H1 (cell line): ENCODE measurements around the gene ZNF770. TPM values are rescaled to one million over a fixed set of nuclear protein-coding genes. Genes with fewer than 3 reads are reported as not detected.

Experiments
- CTCF ChIA-PET: fragments of 300-600 bp; sonication (Branson Sonifier 250); formaldehyde crosslinking; loops from one replicate; lab custom pipeline; 2021; ENCODE audit not compliant: partially characterized antibody; lab: Charles Lee
- POLR2A ChIA-PET: fragments of 300-600 bp; sonication (Branson Sonifier 250); formaldehyde crosslinking; loops from one replicate; lab custom pipeline; 2021; ENCODE audit warnings: inconsistent platforms; ENCODE audit not compliant: partially characterized antibody; lab: Charles Lee
- DNase-seq, 2 experiments: peaks; one replicate each; pipeline versions ENCODE4 v3.0.0 to v3.0.0-alpha.2; 2010 to 2022; ENCODE audit warnings: low spot score in 2 of 2, low read depth in 1 of 2, mixed read lengths in 1 of 2
- FAIRE-seq: peaks from 2 replicates; lab custom pipeline; 2011; peaks lifted over from hg19 to GRCh38; lab: Jason Lieb, UNC
- H2AFZ ChIP-seq: 2 replicates; pipeline ENCODE4 v1.8.1; 2012; ENCODE audit warnings: low read length, inconsistent platforms
- H2AK5ac ChIP-seq: 2 replicates; pipeline ENCODE4 v1.6.1; 2013; ENCODE audit warnings: low read depth, low read length
- H2BK120ac ChIP-seq: replicated peaks from 2 replicates; pipeline ENCODE3; 2013; ENCODE audit warnings: low read depth, low read length, inconsistent platforms
- H2BK12ac ChIP-seq: 2 replicates; pipeline ENCODE4 v1.6.1; 2013; ENCODE audit warnings: low read depth, low read length
- H2BK15ac ChIP-seq: 2 replicates; pipeline ENCODE4 v1.6.1; 2013; ENCODE audit warnings: low read length
- H2BK20ac ChIP-seq: 2 replicates; pipeline ENCODE4 v1.6.1; 2013; ENCODE audit warnings: low read length
- H2BK5ac ChIP-seq: 2 replicates; pipeline ENCODE4 v1.6.1; 2013; ENCODE audit warnings: low read depth, low read length
- H3K14ac ChIP-seq: 2 replicates; pipeline ENCODE4 v1.6.1; 2013; ENCODE audit warnings: inconsistent platforms; ENCODE audit not compliant: insufficient read length
- H3K18ac ChIP-seq: 2 replicates; pipeline ENCODE4 v1.6.1; 2013; ENCODE audit warnings: low read length; ENCODE audit errors: extremely low read depth
- H3K23ac ChIP-seq: 2 replicates; pipeline ENCODE4 v1.6.1; 2013; ENCODE audit warnings: inconsistent platforms; ENCODE audit not compliant: insufficient read length
- H3K23me2 ChIP-seq: 2 replicates; pipeline ENCODE4 v1.6.1; 2013; ENCODE audit warnings: low read depth, low read length
- H3K27ac ChIP-seq: 2 replicates; pipeline ENCODE4 v1.6.1; 2011; ENCODE audit warnings: low read depth, low read length, inconsistent platforms
- H3K27me3 ChIP-seq, 4 experiments: replicated peaks in 1 of 4; 1 replicate in 1 of 4; 2 replicates in 3 of 4; pipeline versions ENCODE4 v1.6.1 to v1.8.1; 2011 to 2013; ENCODE audit warnings: low read length in 3 of 4, mild to moderate bottlenecking in 3 of 4, inconsistent platforms in 2 of 4, mixed read lengths in 2 of 4, moderate library complexity in 1 of 4; ENCODE audit not compliant: control insufficient read depth in 3 of 4, insufficient read depth in 3 of 4; ENCODE audit errors: extremely low read depth in 1 of 4
- H3K36me3 ChIP-seq, 4 experiments: 2 replicates each; pipeline versions ENCODE4 v1.6.1 to v1.8.1; 2011 to 2013; ENCODE audit warnings: mild to moderate bottlenecking in 4 of 4, low read length in 3 of 4, moderate library complexity in 2 of 4, control low read depth in 1 of 4, inconsistent platforms in 1 of 4; ENCODE audit not compliant: insufficient read depth in 4 of 4, control insufficient read depth in 2 of 4
- H3K4ac ChIP-seq: replicated peaks from 2 replicates; pipeline ENCODE3; 2013; ENCODE audit warnings: low read length, low read depth, mixed read lengths, inconsistent platforms; ENCODE audit not compliant: insufficient read length
- H3K4me1 ChIP-seq, 4 experiments: replicated peaks in 1 of 4; 1 replicate in 1 of 4; 2 replicates in 3 of 4; pipeline versions ENCODE4 v1.6.1 to v1.8.1; 2011 to 2013; ENCODE audit warnings: low read length in 3 of 4, inconsistent platforms in 2 of 4, mixed read lengths in 1 of 4; ENCODE audit not compliant: insufficient read depth in 4 of 4, control insufficient read depth in 3 of 4
- H3K4me2 ChIP-seq, 2 experiments: 2 replicates each; pipeline versions ENCODE4 v1.6.1 to v1.8.1; 2011 to 2013; ENCODE audit warnings: low read depth in 2 of 2, low read length in 2 of 2, control low read depth in 1 of 2, inconsistent platforms in 1 of 2, mild to moderate bottlenecking in 1 of 2; ENCODE audit not compliant: insufficient read depth in 1 of 2
- H3K4me3 ChIP-seq, 4 experiments: fragments of 200-600, 300-600 bp in 1 of 4; sonication (generic), shearing (Covaris generic), sonication (Bioruptor Twin) in 1 of 4; 2 replicates each; pipeline versions ENCODE4 v1.5.1 to v1.8.1; 2011 to 2016; ENCODE audit warnings: low read length in 4 of 4, low read depth in 3 of 4, control low read depth in 2 of 4, inconsistent platforms in 2 of 4, mild to moderate bottlenecking in 2 of 4, mixed read lengths in 1 of 4, moderate library complexity in 1 of 4; ENCODE audit not compliant: insufficient read depth in 2 of 4; ENCODE audit errors: extremely low read depth in 1 of 4
- H3K56ac ChIP-seq: replicated peaks from 2 replicates; pipeline ENCODE3; 2013; ENCODE audit warnings: low read depth, mild to moderate bottlenecking, mixed read lengths, low read length, inconsistent platforms; ENCODE audit not compliant: insufficient read length
- H3K79me1 ChIP-seq: 2 replicates; pipeline ENCODE4 v1.6.1; 2013; ENCODE audit warnings: low read depth, low read length, control low read depth
- H3K79me2 ChIP-seq, 2 experiments: 2 replicates each; pipeline versions ENCODE4 v1.6.1 to v1.8.1; 2012 to 2013; ENCODE audit warnings: low read length in 2 of 2, mild to moderate bottlenecking in 2 of 2, inconsistent platforms in 1 of 2; ENCODE audit not compliant: insufficient read depth in 2 of 2, control insufficient read depth in 1 of 2
- H3K9ac ChIP-seq, 4 experiments: replicated peaks in 1 of 4; 1 replicate in 1 of 4; 2 replicates in 3 of 4; pipeline versions ENCODE4 v1.6.1 to v1.8.1; 2011 to 2013; ENCODE audit warnings: low read depth in 3 of 4, low read length in 3 of 4, control low read depth in 2 of 4, mild to moderate bottlenecking in 2 of 4, moderate library complexity in 2 of 4, inconsistent platforms in 1 of 4; ENCODE audit errors: extremely low read depth in 1 of 4
- H3K9me3 ChIP-seq, 2 experiments: 2 replicates each; pipeline versions ENCODE4 v1.6.1 to v1.8.1; 2012 to 2013; ENCODE audit warnings: mild to moderate bottlenecking in 2 of 2, moderate library complexity in 2 of 2, control low read depth in 1 of 2, inconsistent platforms in 1 of 2, low read depth in 1 of 2, low read length in 1 of 2, mixed read lengths in 1 of 2; ENCODE audit not compliant: insufficient read depth in 2 of 2
- H4K20me1 ChIP-seq, 2 experiments: replicated peaks in 1 of 2; 2 replicates each; pipeline versions ENCODE3 to v1.8.1; 2011 to 2013; ENCODE audit warnings: inconsistent platforms in 2 of 2, low read length in 2 of 2, mild to moderate bottlenecking in 1 of 2; ENCODE audit not compliant: insufficient read depth in 2 of 2, control insufficient read depth in 1 of 2
- H4K5ac ChIP-seq: 2 replicates; pipeline ENCODE4 v1.6.1; 2013; ENCODE audit warnings: low read length, low read depth, mixed read lengths, inconsistent platforms; ENCODE audit not compliant: insufficient read length
- H4K8ac ChIP-seq: 2 replicates; pipeline ENCODE4 v1.8.0; 2013; ENCODE audit warnings: mild to moderate bottlenecking, moderate library complexity, low read length, inconsistent platforms; ENCODE audit not compliant: insufficient read depth; ENCODE audit errors: extremely low read depth
- H4K91ac ChIP-seq: replicated peaks from 2 replicates; pipeline ENCODE3; 2013; ENCODE audit warnings: low read length, mixed read lengths, inconsistent platforms; ENCODE audit not compliant: insufficient read length
- CBX5 ChIP-seq: fragments of 300-800, 300-1000 bp; sonication (generic); IDR thresholded peaks from 2 replicates; pipeline ENCODE4 v1.7.1; 2016; ENCODE audit warnings: antibody characterized with exemption, low read length, low read depth
- HDAC6 ChIP-seq: IDR thresholded peaks from one replicate; pipeline ENCODE4 v1.7.1; 2012; ENCODE audit warnings: low read depth, mild to moderate bottlenecking, inconsistent platforms, low read length, moderate library complexity
- POLR2A ChIP-seq, 2 experiments: IDR thresholded peaks; 1 replicate in 1 of 2; 2 replicates in 1 of 2; pipeline ENCODE4 v1.6.1; 2011; ENCODE audit warnings: low read depth in 2 of 2, low read length in 2 of 2, mild to moderate bottlenecking in 2 of 2; ENCODE audit errors: control extremely low read depth in 1 of 2
- WGBS, 2 experiments: shearing (Covaris generic) in 1 of 2; methylation state at CpG; one replicate each; pipeline versions ENCODE4 v1.1.6 to v1.1.7; 2013 to 2015; ENCODE audit warnings: low lambda C conversion rate in 2 of 2, mixed read lengths in 2 of 2, inconsistent platforms in 1 of 2, low coverage in 1 of 2, missing lambda C conversion rate in 1 of 2; ENCODE audit not compliant: insufficient replicate concordance in 2 of 2, insufficient coverage in 1 of 2, insufficient read length in 1 of 2; ENCODE audit errors: extremely low coverage in 1 of 2, missing lambda C conversion rate in 1 of 2; 5-methylcytosine and 5-hydroxymethylcytosine counted together
- polyA plus RNA-seq, 7 experiments: library from polyadenylated mRNA; depleted of rRNA in 3 of 7; stranded (reverse) in 5 of 7; unstranded in 2 of 7; fragments of >200 nt in 5 of 7; fragments of 200-250 nt in 2 of 7; gene quantifications; 1 replicate in 5 of 7; 2 replicates in 1 of 7; 4 replicates in 1 of 7; pipeline versions ENCODE4 v1.2.1 to v1.2.3, GENCODE V29; 2011 to 2013; ENCODE audit warnings: missing spikeins in 2 of 7, mixed read lengths in 2 of 7
- total RNA-seq: library from RNA; stranded (reverse); fragmentation: NEBNext Ultra II Directional; extraction: Animal tissue kit (Norgen Biotek cat#: 25700); gene quantifications from 2 replicates; pipeline ENCODE4 v1.2.1, GENCODE V29; 2021
- TF ChIP-seq, protein P1 (sequence below): IDR thresholded peaks from 2 replicates; pipeline ENCODE4 v1.6.1; 2012; ENCODE audit warnings: inconsistent platforms

ZNF770 gene
- total and polyA plus RNA-seq, 2 of the 8 experiments (the other 6 are each of a cell fraction or from before 2014, with no cell fraction given), result 24.8 to 143 TPM

DNA sequence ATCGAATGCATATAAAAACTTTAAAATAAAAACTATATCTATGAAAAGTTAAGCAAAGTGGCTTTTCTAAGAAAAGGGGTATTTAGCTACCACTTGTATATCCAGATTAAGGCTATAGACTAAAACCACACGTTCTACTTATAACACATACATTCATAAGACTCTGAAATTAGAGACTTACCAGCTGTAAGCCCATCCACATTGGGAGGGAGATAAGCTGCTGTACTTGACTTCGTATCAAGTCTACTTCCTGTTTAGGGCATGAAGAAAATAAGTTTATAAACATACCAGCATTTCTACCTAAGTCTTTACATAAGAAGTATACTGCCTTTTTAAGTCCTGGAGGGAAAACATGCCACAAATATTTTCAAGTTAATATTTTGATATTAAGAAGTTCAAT lies 46.3 kb downstream of the ZNF770 start:
- Histone ChIP-seq H3K23ac (no peak overlapping the region), H3K79me1 (no peaks in the 10 kb centered on the region), H3K9me3 (no peaks in the 10 kb centered on the region), H3K56ac (no peak overlapping the region), H2BK12ac (no peak overlapping the region), H3K4me3 (no peak overlapping the region), H4K5ac (no peak overlapping the region), H3K14ac (no peak overlapping the region), H2BK5ac (no peak overlapping the region), H3K4ac (no peak overlapping the region), H3K18ac (no peak overlapping the region), H4K91ac (no peak overlapping the region), H3K36me3 (peaks cover 6 to 55% (median 23%) of the 10 kb centered on the region in 4 experiments), H3K4me2 (no peak overlapping the region), H2AK5ac (no peak overlapping the region), H2BK120ac (no peak overlapping the region), H2BK15ac (no peak overlapping the region), H2AFZ (no peak overlapping the region), H4K8ac (no peak overlapping the region), H4K20me1 (no peaks in the 10 kb centered on the region), H3K9ac (no peak overlapping the region), H3K27ac (no peak overlapping the region), H3K4me1 (no peaks in the 10 kb centered on the region), H3K27me3 (no peaks in the 10 kb centered on the region; a peak in 1 of 7 replicates), H3K23me2 (no peaks in the 10 kb centered on the region; the same call in 1 of the 2 replicates), H3K79me2 (no peaks in the 10 kb centered on the region), H2BK20ac (no peak overlapping the region)
- CTCF ChIA-PET, result interaction anchor here (0.6 to 1.7 kb wide), 3 partner anchors 21 to 1174 kb away, joined by 4 to 6 read pairs (median 4); partner anchors contain the start of gene AQR
- 87 to 100% methylated on average over 1 to 3 of the region's 3 CpGs for WGBS, 2 experiments
- FAIRE-seq (no peak), DNase-seq (no peak)
- no peak for TF ChIP-seq CBX5
- TF ChIP-seq POLR2A (IDR thresholded peaks at IDR 0.05; ENCODE audit: control extremely low read depth in 1 of 2, low read depth in 2 of 2, low read length in 2 of 2), result no peak
- TF ChIP-seq HDAC6, result no peak
- TF ChIP-seq, protein P1, sequence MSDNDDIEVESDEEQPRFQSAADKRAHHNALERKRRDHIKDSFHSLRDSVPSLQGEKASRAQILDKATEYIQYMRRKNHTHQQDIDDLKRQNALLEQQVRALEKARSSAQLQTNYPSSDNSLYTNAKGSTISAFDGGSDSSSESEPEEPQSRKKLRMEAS, result no peak
- POLR2A ChIA-PET, result interaction anchor here (0.6 to 1.2 kb wide), 3 partner anchors 12 to 436 kb away, joined by 3 to 4 read pairs (median 4); no protein-coding TSS in a partner anchor
